Naive thymus-derived CD4-positive, alpha-beta T cell (primary cell): Measurements from ENCODE around the gene SRGAP1. TPM values are rescaled to one million over a fixed set of nuclear protein-coding genes. Genes with fewer than 3 reads are reported as not detected.

Experiments
- ATAC-seq: fragments of 150-1000 bp; cut with Tn5 transposase; 2 replicates; pipeline ENCODE4 v1.10.0; 2021; ENCODE audit warnings: mild to moderate bottlenecking, moderate library complexity
- CTCF ChIA-PET: fragments of 350-600 bp; sonication (Branson Sonifier 250); formaldehyde crosslinking; loops from one replicate; lab custom pipeline; 2021; ENCODE audit warnings: antibody characterized with exemption; lab: Charles Lee
- POLR2A ChIA-PET: fragments of 350-600 bp; sonication (Branson Sonifier 250); formaldehyde crosslinking; loops from one replicate; lab custom pipeline; 2021; ENCODE audit warnings: antibody characterized with exemption, inconsistent platforms; lab: Charles Lee
- DNase-seq, 9 donors: peaks; one replicate each; pipeline versions ENCODE4 v3.0.0 to v3.0.0-alpha.2; 2020 to 2022; ENCODE audit warnings: mixed read lengths in 1 of 9
- H3K27ac ChIP-seq: one replicate; pipeline ENCODE4 v1.7.0; 2013; ENCODE audit warnings: mild to moderate bottlenecking, low read depth, low read length, moderate library complexity
- H3K27me3 ChIP-seq, 2 donors: one replicate each; pipeline ENCODE4 v1.7.0; 2013; ENCODE audit warnings: low read length in 2 of 2, mild to moderate bottlenecking in 2 of 2, moderate library complexity in 2 of 2; ENCODE audit not compliant: control insufficient read depth in 2 of 2, insufficient read depth in 2 of 2
- H3K36me3 ChIP-seq, 3 experiments: 1 replicate in 2 of 3; 2 replicates in 1 of 3; pipeline ENCODE4 v1.7.0; 2013; ENCODE audit warnings: low read length in 3 of 3, mild to moderate bottlenecking in 3 of 3, moderate library complexity in 1 of 3; ENCODE audit not compliant: insufficient read depth in 3 of 3, control insufficient read depth in 2 of 3
- H3K4me1 ChIP-seq, 2 donors: one replicate each; pipeline ENCODE4 v1.7.0; 2013; ENCODE audit warnings: low read length in 2 of 2, mild to moderate bottlenecking in 2 of 2, moderate library complexity in 1 of 2; ENCODE audit not compliant: control insufficient read depth in 2 of 2, insufficient read depth in 2 of 2
- H3K4me3 ChIP-seq: 2 replicates; pipeline ENCODE4 v1.7.0; 2013; ENCODE audit warnings: mild to moderate bottlenecking, low read length
- H3K9me3 ChIP-seq, 3 experiments: 1 replicate in 2 of 3; 2 replicates in 1 of 3; pipeline ENCODE4 v1.7.0; 2013; ENCODE audit warnings: low read length in 3 of 3; ENCODE audit not compliant: control insufficient read depth in 2 of 3
- H3K27ac Mint-ChIP-seq, 9 donors: one replicate each; pipeline ENCODE4 v1.8.0; 2020 to 2022; ENCODE audit warnings: mixed read lengths in 9 of 9, mild to moderate bottlenecking in 8 of 9, moderate library complexity in 5 of 9, inconsistent platforms in 2 of 9
- H3K27me3 Mint-ChIP-seq, 5 donors: one replicate each; pipeline ENCODE4 v1.8.0; 2021 to 2022; ENCODE audit warnings: mixed read lengths in 5 of 5, mild to moderate bottlenecking in 1 of 5
- H3K36me3 Mint-ChIP-seq, 5 donors: one replicate each; pipeline ENCODE4 v1.8.0; 2020 to 2022; ENCODE audit warnings: mixed read lengths in 5 of 5, mild to moderate bottlenecking in 3 of 5, inconsistent platforms in 1 of 5
- H3K4me1 Mint-ChIP-seq, 7 donors: one replicate each; pipeline ENCODE4 v1.8.0; 2020 to 2022; ENCODE audit warnings: mixed read lengths in 7 of 7, mild to moderate bottlenecking in 3 of 7, inconsistent platforms in 1 of 7
- H3K4me3 Mint-ChIP-seq, 10 donors: one replicate each; pipeline ENCODE4 v1.8.0; 2020 to 2022; ENCODE audit warnings: mild to moderate bottlenecking in 10 of 10, mixed read lengths in 10 of 10, moderate library complexity in 6 of 10, inconsistent platforms in 2 of 10
- H3K9me3 Mint-ChIP-seq, 11 donors: one replicate each; pipeline ENCODE4 v1.8.0; 2020 to 2022; ENCODE audit warnings: mixed read lengths in 11 of 11, mild to moderate bottlenecking in 4 of 11, inconsistent platforms in 1 of 11, moderate library complexity in 1 of 11
- intact Hi-C, 2 donors: fragments of 100-400 bp; cut with micrococcal nuclease; formaldehyde crosslinking; loops; one replicate each; pipeline ENCODE4 v1.15.1; 2023
- polyA plus RNA-seq, 2 donors: library from polyadenylated mRNA; unstranded; fragments of 300-500 nt; fragmentation: Illumina TruSeq; gene quantifications; one replicate each; pipeline ENCODE4 v1.2.3, GENCODE V29; 2021
- total RNA-seq, 6 experiments: library from RNA in 5 of 6; stranded (reverse) in 5 of 6; gene quantifications; 1 replicate in 5 of 6; 2 replicates in 1 of 6; pipeline ENCODE4 v1.2.3 and lab custom pipeline; 2021 to 2026

SRGAP1 gene
- total RNA-seq (under 1 TPM; 0.03 to 0.47 (median 0.19) TPM), polyA plus RNA-seq (under 1 TPM; 0.01 to 0.07 TPM), total RNA-seq (lab: John Stamatoyannopoulos, UW) (not detected)

- Mint-ChIP-seq H3K4me1 (peaks cover 0 to 12% (median 10%) of the 10 kb centered on the region in 7 donors), H3K27ac (peak within 1 kb of the TSS in 1 of 9 donors; percentile 24), H3K9me3 (no peaks in the 10 kb centered on the region), H3K36me3 (no peaks in the 10 kb centered on the region), H3K27me3 (peaks cover 17 to 46% (median 29%) of the 10 kb centered on the region in 5 donors), H3K4me3 (peak within 1 kb of the TSS; percentile 81 to 96 (median 92))
- Histone ChIP-seq H3K9me3 (no peaks in the 10 kb centered on the region), H3K36me3 (no peaks in the 10 kb centered on the region), H3K4me3 (peak within 1 kb of the TSS; percentile 57), H3K4me1 (no peaks in the 10 kb centered on the region), H3K27ac (no peak within 1 kb of the TSS), H3K27me3 (peaks cover 3 to 11% of the 10 kb centered on the region in 2 donors)
- ChIA-PET POLR2A (no interaction called here), CTCF (interaction anchor here (1.0 kb wide), 1 partner anchor 411 kb away, joined by 3 read pairs; no protein-coding TSS in a partner anchor)
- ATAC-seq (no peak), DNase-seq (peak in 5 of 9 donors; percentile 5 to 15 (median 6))
- intact Hi-C loops: loop anchor here (1.0 to 2.0 kb wide), 4 partner anchors 64 to 548 kb away; partner anchors contain the start of gene KICS2 (in 2 of the 2)
These were observed at the start of gene SRGAP1 for GRCh38 chr12:63844391-63845341. Gene SRGAP1, plus strand, starts transcription at chr12:63844700. Its CDS starts 117 bp downstream, at chr12:63844817.

DNA sequence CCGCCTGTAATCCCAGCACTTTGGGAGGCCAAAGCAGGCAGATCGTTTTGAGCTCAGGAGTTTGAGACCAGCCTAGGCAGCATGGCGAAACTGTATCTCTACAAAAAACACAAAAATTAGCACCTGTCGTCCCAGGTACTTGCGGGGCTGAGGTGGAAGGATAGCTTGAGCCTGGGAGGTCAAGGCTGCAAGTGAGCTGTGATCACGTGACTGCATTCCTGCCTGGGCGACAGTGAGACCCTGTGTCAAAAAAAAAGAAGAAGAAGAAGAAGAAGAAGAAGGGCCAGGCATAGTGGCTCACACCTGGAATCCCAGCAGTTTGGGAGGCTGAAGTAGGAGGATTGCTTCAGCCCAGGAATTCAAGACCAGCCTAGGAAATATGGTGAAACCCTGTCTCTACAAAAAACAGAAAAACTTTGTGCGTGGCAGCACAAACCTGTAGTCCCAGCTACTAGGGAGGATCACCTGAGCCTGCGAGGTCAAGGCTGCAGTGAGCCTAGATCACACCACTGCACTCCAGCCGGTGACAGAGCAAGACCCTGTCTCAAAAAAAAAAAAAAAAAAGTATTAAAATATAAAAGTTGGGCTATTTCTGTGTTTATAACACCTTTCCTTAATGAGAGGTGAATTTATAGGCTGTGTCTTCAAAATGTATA lies 49.3 kb upstream of the SRGAP1 start:
- Mint-ChIP-seq H3K4me1 (peaks cover 0 to 2% (median 0%) of the 10 kb centered on the region in 7 donors), H3K4me3 (no peak overlapping the region), H3K9me3 (no peaks in the 10 kb centered on the region), H3K27me3 (no peaks in the 10 kb centered on the region), H3K27ac (no peak overlapping the region), H3K36me3 (peaks cover 0 to 20% (median 15%) of the 10 kb centered on the region in 5 donors)
- Histone ChIP-seq H3K4me1 (no peaks in the 10 kb centered on the region), H3K27me3 (no peaks in the 10 kb centered on the region), H3K36me3 (peaks cover 0 to under 1% (median 0%) of the 10 kb centered on the region in 3 experiments), H3K4me3 (no peak overlapping the region), H3K9me3 (no peaks in the 10 kb centered on the region), H3K27ac (no peak overlapping the region)
- ChIA-PET CTCF (no interaction called here), POLR2A (no interaction called here)
- ATAC-seq: no peak
- no peak for DNase-seq
- intact Hi-C loops: no loop called here

DNA sequence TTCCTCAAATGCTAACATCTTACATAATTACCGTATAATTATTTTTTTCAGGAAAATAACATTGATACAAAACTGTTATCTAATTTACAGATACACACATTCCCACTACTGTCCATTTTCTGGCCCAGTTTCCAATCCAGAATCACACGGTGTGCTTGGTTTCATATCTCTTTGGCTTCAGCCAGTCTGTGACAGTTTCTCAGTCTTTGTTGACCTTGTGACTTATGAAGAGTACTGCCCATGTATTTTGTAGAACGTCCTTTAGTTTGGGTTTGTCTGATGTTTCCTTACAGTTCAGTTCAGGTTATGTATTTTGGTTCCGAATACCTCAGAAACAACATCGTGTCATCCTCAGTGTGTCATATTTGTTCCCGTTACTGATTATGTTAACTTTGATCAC lies 48.6 kb upstream of the SRGAP1 start:
- Mint-ChIP-seq H3K27ac (no peak overlapping the region), H3K27me3 (no peaks in the 10 kb centered on the region), H3K36me3 (peaks cover 0 to 13% (median 10%) of the 10 kb centered on the region in 5 donors), H3K9me3 (no peaks in the 10 kb centered on the region), H3K4me1 (peaks cover 0 to under 1% (median 0%) of the 10 kb centered on the region in 7 donors), H3K4me3 (no peak overlapping the region)
- H3K4me3 ChIP-seq: no peak overlapping the region
- ChIA-PET POLR2A (no interaction called here), CTCF (no interaction called here)
- no peaks in the 10 kb centered on the region for H3K9me3 ChIP-seq
- no peak overlapping the region for H3K27ac ChIP-seq
- DNase-seq (no peak), ATAC-seq (no peak)
- H3K36me3 ChIP-seq: no peaks in the 10 kb centered on the region
- no peaks in the 10 kb centered on the region for H3K4me1 ChIP-seq
- H3K27me3 ChIP-seq: no peaks in the 10 kb centered on the region
- intact Hi-C loops: no loop called here

DNA sequence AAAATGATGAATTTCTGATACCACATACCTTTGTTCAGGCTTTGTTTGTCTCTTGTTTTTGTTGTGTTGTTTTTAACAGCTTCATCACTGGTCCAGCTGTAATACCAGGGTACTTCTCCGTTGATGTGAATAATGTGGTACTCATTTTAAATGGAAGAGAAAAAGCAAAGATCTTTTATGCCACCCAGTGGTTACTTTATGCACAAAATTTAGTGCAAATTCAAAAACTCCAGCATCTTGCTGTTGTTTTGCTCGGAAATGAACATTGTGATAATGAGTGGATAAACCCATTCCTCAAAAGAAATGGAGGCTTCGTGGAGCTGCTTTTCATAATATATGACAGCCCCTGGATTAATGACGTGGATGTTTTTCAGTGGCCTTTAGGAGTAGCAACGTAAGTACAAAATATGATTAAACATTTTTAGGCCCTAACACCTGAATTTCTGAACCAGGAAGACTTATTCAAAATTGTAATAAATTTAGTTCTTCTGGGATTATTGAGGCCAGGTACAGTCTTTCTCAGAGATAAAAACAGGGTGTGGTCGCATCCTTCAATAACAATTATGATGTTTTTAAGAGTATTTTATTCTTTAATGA lies 42.4 kb upstream of the SRGAP1 start:
- H3K4me3 Mint-ChIP-seq: no peak overlapping the region
- H3K4me1 ChIP-seq: no peaks in the 10 kb centered on the region
- ChIA-PET CTCF (interaction anchor here (0.5 to 0.6 kb wide), 4 partner anchors 16 to 65 kb away, joined by 3 read pairs; no protein-coding TSS in a partner anchor), POLR2A (interaction anchor here (0.5 kb wide), 1 partner anchor 48 kb away, joined by 3 read pairs; no protein-coding TSS in a partner anchor)
- no peaks in the 10 kb centered on the region for H3K27me3 Mint-ChIP-seq
- ATAC-seq (no peak), DNase-seq (peak in 6 of 9 donors; percentile 3 to 34 (median 26))
- no peaks in the 10 kb centered on the region for H3K27me3 ChIP-seq
- H3K4me1 Mint-ChIP-seq: peaks cover 0 to 4% (median 0%) of the 10 kb centered on the region in 7 donors
- no peak overlapping the region for H3K27ac ChIP-seq
- no peak overlapping the region for H3K27ac Mint-ChIP-seq
- peaks cover 0 to 5% (median 1%) of the 10 kb centered on the region in 5 donors for H3K36me3 Mint-ChIP-seq
- H3K9me3 Mint-ChIP-seq: no peaks in the 10 kb centered on the region
- H3K9me3 ChIP-seq: no peaks in the 10 kb centered on the region
- no peak overlapping the region for H3K4me3 ChIP-seq
- no peaks in the 10 kb centered on the region for H3K36me3 ChIP-seq
- intact Hi-C loops: loop anchor here (1.0 to 2.0 kb wide), 3 partner anchors 21 to 454 kb away; no protein-coding TSS in a partner anchor

- no peaks in the 10 kb centered on the region for H3K4me1 ChIP-seq
- ATAC-seq: no peak
- no peaks in the 10 kb centered on the region for H3K27me3 ChIP-seq
- peaks cover 0 to 6% (median 0%) of the 10 kb centered on the region in 3 experiments for H3K36me3 ChIP-seq
- peaks cover 0 to 11% (median 3%) of the 10 kb centered on the region in 5 donors for H3K36me3 Mint-ChIP-seq
- ChIA-PET CTCF (interaction anchor here (0.7 kb wide), 1 partner anchor 1160 kb away, joined by 3 read pairs; no protein-coding TSS in a partner anchor), POLR2A (no interaction called here)
- H3K27ac Mint-ChIP-seq: no peak overlapping the region
- no peak overlapping the region for H3K4me3 ChIP-seq
- H3K9me3 Mint-ChIP-seq: no peaks in the 10 kb centered on the region
- no peak for DNase-seq
- no peak overlapping the region for H3K27ac ChIP-seq
- no peak overlapping the region for H3K4me3 Mint-ChIP-seq
- H3K27me3 Mint-ChIP-seq: no peaks in the 10 kb centered on the region
- H3K4me1 Mint-ChIP-seq: peaks cover 0 to 4% (median 0%) of the 10 kb centered on the region in 7 donors
- H3K9me3 ChIP-seq: no peaks in the 10 kb centered on the region
- intact Hi-C loops: no loop called here
These were observed 39.8 kb upstream of the SRGAP1 start for GRCh38 chr12:63804746-63805145.
